HEK293 (cell line): Measurements from ENCODE around the gene HMX1.

ENCODE experiments used
- KLF7 ChIP-seq: fragments of 450-650 bp; formaldehyde crosslinking; IDR thresholded peaks from 2 replicates; pipeline ENCODE4 v1.5.1; 2016; ENCODE audit warnings: missing biosample characterization, missing genetic modification characterization, borderline replicate concordance
- YY2 ChIP-seq: fragments of 450-650 bp; formaldehyde crosslinking; IDR thresholded peaks from 2 replicates; pipeline ENCODE4 v1.5.1; 2016; ENCODE audit warnings: missing biosample characterization, missing genetic modification characterization
- ZNF302 ChIP-seq: fragments of 450-650 bp; formaldehyde crosslinking; IDR thresholded peaks from 2 replicates; pipeline ENCODE4 v1.5.1; 2016; ENCODE audit warnings: missing biosample characterization, missing genetic modification characterization, low read depth
- ZSCAN16 ChIP-seq: fragments of 450-650 bp; formaldehyde crosslinking; IDR thresholded peaks from 2 replicates; pipeline ENCODE4 v1.5.1; 2016; ENCODE audit warnings: missing biosample characterization, missing genetic modification characterization

DNA sequence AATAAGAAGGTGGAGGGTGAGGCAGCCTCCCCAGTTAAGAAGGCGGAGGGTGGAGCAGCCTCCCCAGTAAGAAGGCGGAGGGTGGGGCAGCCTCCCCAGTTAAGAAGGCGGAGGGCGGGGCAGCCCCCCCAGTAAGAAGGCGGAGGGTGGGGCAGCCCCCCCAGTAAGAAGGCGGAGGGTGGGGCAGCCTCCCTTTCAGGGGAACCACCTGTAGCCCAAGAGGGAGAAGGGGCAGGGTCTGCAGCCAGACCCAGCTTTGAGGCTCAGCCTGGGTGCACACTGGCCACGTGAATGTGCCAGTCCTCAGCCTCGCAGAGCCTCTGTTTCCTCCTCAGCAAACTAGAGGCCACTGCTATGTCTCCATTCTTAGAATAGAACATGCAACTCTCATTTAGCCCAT lies 52.6 kb downstream of the HMX1 start:
- TF ChIP-seq ZNF302 (tag by site-specific recombination): no peak
- no peak for TF ChIP-seq KLF7 (tag by site-specific recombination)
- no peak for TF ChIP-seq YY2 (tag by site-specific recombination)
- no peak for TF ChIP-seq ZSCAN16 (tag by site-specific recombination)
